Epithelial cell of esophagus (primary cell): ENCODE data around the gene FXR1.
A peak's percentile ranks its signal among the peaks of the same experiment; 100 is the strongest.

ENCODE experiments used
- DNase-seq: peaks from one replicate; pipeline ENCODE4 v3.0.0; 2010; ENCODE audit warnings: low read depth
- H3K4me3 ChIP-seq: 2 replicates; pipeline ENCODE4 v1.5.1; 2011; ENCODE audit warnings: mild to moderate bottlenecking, low read length, control low read depth
- CTCF ChIP-seq: IDR thresholded peaks from 2 replicates; pipeline ENCODE4 v1.5.1; 2011; ENCODE audit warnings: low read depth, mild to moderate bottlenecking, low read length, control low read depth, inconsistent platforms; ENCODE audit not compliant: insufficient read depth; ENCODE audit errors: missing control alignments

The FXR1 gene

GRCh38 chr3:180961552-180961951 is 49.1 kb downstream of the FXR1 start:
- no peak for DNase-seq
- no peak for TF ChIP-seq CTCF
- no peak overlapping the region for H3K4me3 ChIP-seq

- no peak for TF ChIP-seq CTCF
- H3K4me3 ChIP-seq = no peak overlapping the region
- no peak for DNase-seq
Measured at GRCh38 chr3:180962530-180962929, 50.1 kb downstream of the FXR1 start.

- DNase-seq = no peak
- TF ChIP-seq CTCF = no peak
- no peak overlapping the region for H3K4me3 ChIP-seq
Measured at GRCh38 chr3:180970931-180971330, 58.5 kb downstream of the FXR1 start.

- DNase-seq = no peak
- no peak overlapping the region for H3K4me3 ChIP-seq
- TF ChIP-seq CTCF = no peak
Measured at GRCh38 chr3:180973543-180973942, 61.1 kb downstream of the FXR1 start.

- DNase-seq = peak; percentile 4
- no peak overlapping the region for H3K4me3 ChIP-seq
- no peak for TF ChIP-seq CTCF
Measured at GRCh38 chr3:180974286-180974685, 61.8 kb downstream of the FXR1 start.

- TF ChIP-seq CTCF = no peak
- DNase-seq = no peak
- no peak overlapping the region for H3K4me3 ChIP-seq
Measured at GRCh38 chr3:180977498-180977897, 65.0 kb downstream of the FXR1 start.

GRCh38 chr3:180979961-180980360 is 67.5 kb downstream of the FXR1 start:
- TF ChIP-seq CTCF = no peak
- DNase-seq = no peak

More at GRCh38 chr3:180979961-180980360, 67.5 kb downstream of the FXR1 start:
- no peak overlapping the region for H3K4me3 ChIP-seq
